H1 (cell line): ENCODE measurements around the gene TMC3. TPM values are rescaled to one million over a fixed set of nuclear protein-coding genes. Genes with fewer than 3 reads are reported as not detected.

ENCODE experiments used
- CTCF ChIP-seq, 3 experiments: IDR thresholded peaks; 1 replicate in 2 of 3; 2 replicates in 1 of 3; pipeline versions ENCODE4 v1.5.1 to v1.6.1; 2011; ENCODE audit warnings: low read length in 3 of 3, mild to moderate bottlenecking in 3 of 3, inconsistent platforms in 2 of 3, low read depth in 1 of 3, moderate library complexity in 1 of 3; ENCODE audit not compliant: insufficient read depth in 1 of 3; ENCODE audit errors: control extremely low read depth in 1 of 3
- MAX ChIP-seq: IDR thresholded peaks from 2 replicates; pipeline ENCODE4 v1.6.1; 2012; ENCODE audit warnings: inconsistent platforms
- TCF12 ChIP-seq: IDR thresholded peaks from 2 replicates; pipeline ENCODE4 v1.6.1; 2011; ENCODE audit warnings: low read depth, mild to moderate bottlenecking, low read length
- polyA plus RNA-seq, 7 experiments: library from polyadenylated mRNA; depleted of rRNA in 3 of 7; stranded (reverse) in 5 of 7; unstranded in 2 of 7; fragments of >200 nt in 5 of 7; fragments of 200-250 nt in 2 of 7; gene quantifications; 1 replicate in 5 of 7; 2 replicates in 1 of 7; 4 replicates in 1 of 7; pipeline versions ENCODE4 v1.2.1 to v1.2.3, GENCODE V29; 2011 to 2013; ENCODE audit warnings: missing spikeins in 2 of 7, mixed read lengths in 2 of 7
- total RNA-seq: library from RNA; stranded (reverse); fragmentation: NEBNext Ultra II Directional; extraction: Animal tissue kit (Norgen Biotek cat#: 25700); gene quantifications from 2 replicates; pipeline ENCODE4 v1.2.1, GENCODE V29; 2021

The TMC3 gene
- total and polyA plus RNA-seq, 2 of the 8 experiments (the other 6 are each of a cell fraction or from before 2014, with no cell fraction given): not detected

GRCh38 chr15:81379269-81379668 is 5.3 kb upstream of the TMC3 start (continued):
- TF ChIP-seq CTCF (IDR thresholded peaks at IDR 0.05; ENCODE audit: control extremely low read depth in 1 of 3, insufficient read depth in 1 of 3, low read depth in 1 of 3, low read length in 3 of 3) (no peak), MAX (no peak), TCF12 (no peak)
- TF ChIP-seq, all 59 proteins: peak for 0
